HCT116 (cell line): ENCODE measurements around the gene MIF. TPM values are rescaled to one million over a fixed set of nuclear protein-coding genes. Genes with fewer than 3 reads are reported as not detected.

ENCODE experiments used
- ATAC-seq: fragments of 200-7000 bp; cut with Tn5 transposase; 2 replicates; pipeline ENCODE4 v1.9.1; 2020; ENCODE audit warnings: mild to moderate bottlenecking, moderate library complexity
- BruUV-seq: library from RNA; stranded (reverse); fragments of 400-500 nt; replicated peaks from 2 replicates; lab custom pipeline; 2021; lab: Mats Ljungman, UMichigan
- CTCF ChIA-PET: fragments of 300-600 bp; sonication (Branson Sonifier 250); formaldehyde crosslinking; loops from one replicate; lab custom pipeline; 2021; ENCODE audit warnings: antibody characterized with exemption; lab: Charles Lee
- POLR2A ChIA-PET: fragments of 300-600, 350-600 bp; sonication (Branson Sonifier 250); formaldehyde crosslinking; loops from one replicate; lab custom pipeline; 2021; ENCODE audit warnings: antibody characterized with exemption; lab: Charles Lee
- RAD21 ChIA-PET, 2 experiments: fragments of 300-600 bp; sonication (Branson Sonifier 250); formaldehyde crosslinking; loops; one replicate each; lab custom pipeline; 2023; ENCODE audit warnings: low total read pairs in 2 of 2; ENCODE audit not compliant: uncharacterized antibody in 2 of 2, unreplicated experiment in 2 of 2, low non-redundant PET in 1 of 2; lab: Charles Lee
- DNase-seq: peaks from one replicate; pipeline ENCODE4 v3.0.0-alpha.2; 2010; ENCODE audit warnings: low read depth, low spot score
- H2AFZ ChIP-seq: fragments of 200-600 bp; shearing (Covaris generic), sonication (generic); 2 replicates; pipeline ENCODE4 v1.6.1; 2017; ENCODE audit warnings: low read depth, mixed run types, mixed read lengths, antibody characterized with exemption, low read length; ENCODE audit not compliant: poor library complexity, severe bottlenecking
- H3K27ac ChIP-seq: 2 replicates; pipeline ENCODE4 v1.5.1; 2012; ENCODE audit warnings: low read depth, low read length
- H3K27me3 ChIP-seq: fragments of 200-600 bp; sonication (generic); 2 replicates; pipeline ENCODE4 v1.6.1; 2016; ENCODE audit warnings: mixed run types, low read length, mixed read lengths; ENCODE audit not compliant: insufficient read depth
- H3K36me3 ChIP-seq, 2 experiments: fragments of 200-500 bp in 1 of 2; fragments of 200-600 bp in 1 of 2; sonication (Bioruptor generic) in 1 of 2; sonication (generic) in 1 of 2; 2 replicates each; pipeline versions ENCODE4 v1.5.1 to v1.6.1; 2014 to 2016; ENCODE audit warnings: low read length in 2 of 2, inconsistent platforms in 1 of 2, mixed read lengths in 1 of 2, mixed run types in 1 of 2; ENCODE audit not compliant: insufficient read depth in 2 of 2, control insufficient read depth in 1 of 2
- H3K4me1 ChIP-seq, 2 experiments: fragments of 200-600 bp in 1 of 2; sonication (generic) in 1 of 2; 2 replicates each; pipeline versions ENCODE4 v1.5.1 to v1.6.1; 2012 to 2017; ENCODE audit warnings: low read length in 2 of 2, inconsistent platforms in 1 of 2, mild to moderate bottlenecking in 1 of 2, mixed read lengths in 1 of 2, mixed run types in 1 of 2, moderate library complexity in 1 of 2; ENCODE audit not compliant: insufficient read depth in 2 of 2, control insufficient read depth in 1 of 2
- H3K4me2 ChIP-seq: fragments of 200-600 bp; sonication (generic); 2 replicates; pipeline ENCODE4 v1.6.1; 2017; ENCODE audit warnings: mixed run types, low read length, mixed read lengths
- H3K4me3 ChIP-seq, 2 experiments: fragments of 200-600 bp in 1 of 2; sonication (generic) in 1 of 2; replicated peaks in 1 of 2; 2 replicates each; pipeline ENCODE4 v1.5.1; 2011 to 2016; ENCODE audit warnings: low read length in 2 of 2, control low read depth in 1 of 2, low read depth in 1 of 2, mild to moderate bottlenecking in 1 of 2, mixed read lengths in 1 of 2, mixed run types in 1 of 2
- H3K79me2 ChIP-seq: fragments of 200-600 bp; sonication (generic); 2 replicates; pipeline ENCODE4 v1.6.1; 2017; ENCODE audit warnings: mild to moderate bottlenecking, mixed run types, low read length, moderate library complexity, mixed read lengths; ENCODE audit not compliant: insufficient read depth
- H3K9ac ChIP-seq: fragments of 200-600 bp; sonication (generic); 2 replicates; pipeline ENCODE4 v1.6.1; 2016; ENCODE audit warnings: low read length, mixed read lengths
- H3K9me2 ChIP-seq: fragments of 200-600 bp; sonication (generic), shearing (Covaris generic); 2 replicates; pipeline ENCODE4 v1.6.1; 2017; ENCODE audit warnings: mixed run types, mild to moderate bottlenecking, moderate library complexity; ENCODE audit not compliant: insufficient read depth
- H3K9me3 ChIP-seq, 2 experiments: fragments of 200-500 bp in 1 of 2; fragments of 200-600 bp in 1 of 2; sonication (Bioruptor generic) in 1 of 2; sonication (generic) in 1 of 2; 2 replicates each; pipeline ENCODE4 v1.6.1; 2014 to 2017; ENCODE audit warnings: low read length in 2 of 2, mixed read lengths in 2 of 2, inconsistent platforms in 1 of 2, low read depth in 1 of 2, mild to moderate bottlenecking in 1 of 2, mixed run types in 1 of 2, moderate library complexity in 1 of 2; ENCODE audit not compliant: control insufficient read depth in 1 of 2, insufficient read depth in 1 of 2
- H4K20me1 ChIP-seq: fragments of 200-600 bp; sonication (generic), shearing (Covaris generic); 2 replicates; pipeline ENCODE4 v1.6.1; 2017; ENCODE audit warnings: mixed run types, mild to moderate bottlenecking, moderate library complexity; ENCODE audit not compliant: insufficient read depth
- CBX3 ChIP-seq: IDR thresholded peaks from 2 replicates; pipeline ENCODE4 v1.6.1; 2012; ENCODE audit warnings: low read depth
- CEBPB ChIP-seq: IDR thresholded peaks from 2 replicates; pipeline ENCODE4 v1.6.1; 2012; ENCODE audit warnings: low read depth
- EGR1 ChIP-seq: IDR thresholded peaks from 2 replicates; pipeline ENCODE4 v1.6.1; 2012; ENCODE audit warnings: low read depth
- FOSL1 ChIP-seq: IDR thresholded peaks from 2 replicates; pipeline ENCODE4 v1.6.1; 2012; ENCODE audit warnings: low read depth
- JUND ChIP-seq: IDR thresholded peaks from 2 replicates; pipeline ENCODE4 v1.6.1; 2012
- POLR2AphosphoS5 ChIP-seq: IDR thresholded peaks from 2 replicates; pipeline ENCODE4 v1.6.1; 2011; ENCODE audit warnings: mild to moderate bottlenecking, low read depth, low read length, moderate library complexity
- RAD21 ChIP-seq: IDR thresholded peaks from 2 replicates; pipeline ENCODE4 v1.6.1; 2012; ENCODE audit warnings: low read depth, mild to moderate bottlenecking
- SIN3A ChIP-seq: IDR thresholded peaks from 2 replicates; pipeline ENCODE4 v1.6.1; 2012; ENCODE audit warnings: low read depth
- SP1 ChIP-seq: IDR thresholded peaks from 2 replicates; pipeline ENCODE4 v1.6.1; 2012; ENCODE audit warnings: low read depth
- TCF7L2 ChIP-seq: IDR thresholded peaks from 2 replicates; pipeline ENCODE4 v1.7.0; 2011; ENCODE audit warnings: borderline replicate concordance, inconsistent platforms; ENCODE audit not compliant: insufficient read depth, insufficient read length; ENCODE audit errors: extremely low read depth
- YY1 ChIP-seq: IDR thresholded peaks from 2 replicates; pipeline ENCODE4 v1.6.1; 2011; ENCODE audit warnings: low read length, low read depth, moderate library complexity, mild to moderate bottlenecking; ENCODE audit not compliant: insufficient replicate concordance; ENCODE audit errors: extremely low read depth
- ZNF274 ChIP-seq: fragments of 200-500 bp; sonication (Bioruptor generic); IDR thresholded peaks from 2 replicates; pipeline ENCODE4 v1.6.1; 2014; ENCODE audit warnings: mild to moderate bottlenecking, low read depth, low read length, inconsistent platforms
- intact Hi-C: fragments of 100-400 bp; cut with micrococcal nuclease; formaldehyde crosslinking; loops from 2 replicates; pipeline ENCODE4 v1.10.0; 2022
- total RNA-seq: library from RNA; stranded (reverse); gene quantifications from one replicate; pipeline ENCODE4 v1.2.1, GENCODE V29; 2021; ENCODE audit not compliant: unreplicated experiment
- TF ChIP-seq, protein P1 (sequence below): IDR thresholded peaks from 2 replicates; pipeline ENCODE4 v1.6.1; 2012; ENCODE audit warnings: low read depth

Gene MIF
- total RNA-seq, 1 experiment from 2014 or later, result 1,511 TPM

DNA sequence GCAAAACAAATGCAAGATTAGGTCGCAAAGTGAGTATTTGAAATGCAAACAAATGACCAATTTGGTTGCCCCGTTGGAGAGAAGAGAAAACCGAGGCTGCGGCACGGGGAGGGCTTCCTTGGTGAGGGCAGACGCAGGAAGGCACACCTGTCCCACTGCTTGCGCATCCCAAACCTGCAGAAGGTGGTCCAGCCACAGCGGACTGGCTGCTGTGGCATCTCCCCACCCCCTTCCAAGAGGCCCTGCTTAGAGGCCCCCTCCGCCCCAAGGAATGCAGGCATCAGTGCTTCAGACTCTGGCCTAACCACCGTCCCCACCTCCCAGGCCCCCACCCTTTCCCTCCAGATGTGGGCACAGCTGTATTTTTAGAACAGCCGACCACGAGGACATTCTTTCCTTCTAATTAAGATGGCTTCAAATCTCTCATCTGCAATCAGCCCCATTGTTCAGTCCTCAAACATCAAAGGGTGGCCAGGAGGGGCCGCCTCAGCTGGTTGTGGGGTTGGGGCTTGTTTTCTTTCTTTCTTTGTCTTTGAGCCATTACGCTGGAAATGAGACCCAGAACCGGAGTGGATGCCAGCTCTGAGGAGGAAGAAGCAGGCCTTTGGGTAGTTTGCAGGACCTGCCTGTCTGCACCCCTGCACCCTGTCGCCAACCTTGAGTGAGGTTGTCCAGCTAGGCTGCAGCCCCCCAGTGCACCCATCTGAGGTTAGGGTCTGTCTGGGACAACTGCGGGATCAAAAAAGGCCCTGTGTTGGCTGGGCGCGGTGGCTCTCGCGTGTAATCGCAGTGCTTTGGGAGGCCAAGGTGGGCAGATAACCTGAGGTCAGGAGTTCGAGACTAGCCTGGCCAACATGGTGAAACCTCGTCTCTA, 46.0 kb upstream of the MIF start:
- H3K27me3 ChIP-seq, result no peaks in the 10 kb centered on the region
- H3K4me1 ChIP-seq, result peaks cover 2 to 12% of the 10 kb centered on the region in 2 experiments; a peak in 2 of 4 replicates
- H3K4me3 ChIP-seq, result no peak overlapping the region
- H3K9ac ChIP-seq, result no peak overlapping the region
- ATAC-seq (no peak), DNase-seq (no peak)
- ChIA-PET CTCF (interaction anchor here (1.1 kb wide), 1 partner anchor 9 kb away, joined by 3 read pairs; the partner anchor contains the start of gene SLC2A11), POLR2A (no interaction called here), RAD21 (no interaction called here)
- H3K27ac ChIP-seq, result no peak overlapping the region
- H3K9me2 ChIP-seq, result no peaks in the 10 kb centered on the region
- intact Hi-C loops, result loop anchor here (5.0 to 10.0 kb wide), 3 partner anchors 81 to 533 kb away; partner anchors contain the start of gene CHCHD10
- no peak overlapping the region for H2AFZ ChIP-seq
- BruUV-seq, result no TSS peak
- H4K20me1 ChIP-seq, result no peaks in the 10 kb centered on the region
- H3K79me2 ChIP-seq, result no peaks in the 10 kb centered on the region
- H3K4me2 ChIP-seq, result no peak overlapping the region
- H3K9me3 ChIP-seq, result no peaks in the 10 kb centered on the region
- TF ChIP-seq POLR2AphosphoS5, result no peak
- no peak for TF ChIP-seq JUND
- no peak for TF ChIP-seq FOSL1
- TF ChIP-seq, protein P1, sequence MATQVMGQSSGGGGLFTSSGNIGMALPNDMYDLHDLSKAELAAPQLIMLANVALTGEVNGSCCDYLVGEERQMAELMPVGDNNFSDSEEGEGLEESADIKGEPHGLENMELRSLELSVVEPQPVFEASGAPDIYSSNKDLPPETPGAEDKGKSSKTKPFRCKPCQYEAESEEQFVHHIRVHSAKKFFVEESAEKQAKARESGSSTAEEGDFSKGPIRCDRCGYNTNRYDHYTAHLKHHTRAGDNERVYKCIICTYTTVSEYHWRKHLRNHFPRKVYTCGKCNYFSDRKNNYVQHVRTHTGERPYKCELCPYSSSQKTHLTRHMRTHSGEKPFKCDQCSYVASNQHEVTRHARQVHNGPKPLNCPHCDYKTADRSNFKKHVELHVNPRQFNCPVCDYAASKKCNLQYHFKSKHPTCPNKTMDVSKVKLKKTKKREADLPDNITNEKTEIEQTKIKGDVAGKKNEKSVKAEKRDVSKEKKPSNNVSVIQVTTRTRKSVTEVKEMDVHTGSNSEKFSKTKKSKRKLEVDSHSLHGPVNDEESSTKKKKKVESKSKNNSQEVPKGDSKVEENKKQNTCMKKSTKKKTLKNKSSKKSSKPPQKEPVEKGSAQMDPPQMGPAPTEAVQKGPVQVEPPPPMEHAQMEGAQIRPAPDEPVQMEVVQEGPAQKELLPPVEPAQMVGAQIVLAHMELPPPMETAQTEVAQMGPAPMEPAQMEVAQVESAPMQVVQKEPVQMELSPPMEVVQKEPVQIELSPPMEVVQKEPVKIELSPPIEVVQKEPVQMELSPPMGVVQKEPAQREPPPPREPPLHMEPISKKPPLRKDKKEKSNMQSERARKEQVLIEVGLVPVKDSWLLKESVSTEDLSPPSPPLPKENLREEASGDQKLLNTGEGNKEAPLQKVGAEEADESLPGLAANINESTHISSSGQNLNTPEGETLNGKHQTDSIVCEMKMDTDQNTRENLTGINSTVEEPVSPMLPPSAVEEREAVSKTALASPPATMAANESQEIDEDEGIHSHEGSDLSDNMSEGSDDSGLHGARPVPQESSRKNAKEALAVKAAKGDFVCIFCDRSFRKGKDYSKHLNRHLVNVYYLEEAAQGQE, result no peak
- no peak for TF ChIP-seq TCF7L2
- no peak for TF ChIP-seq SIN3A
- TF ChIP-seq ZNF274, result no peak
- TF ChIP-seq EGR1, result no peak
- no peak for TF ChIP-seq CEBPB
- no peak for TF ChIP-seq CBX3
- no peak for TF ChIP-seq YY1
- no peak for TF ChIP-seq SP1
- TF ChIP-seq RAD21, result no peak
- no peaks in the 10 kb centered on the region for H3K36me3 ChIP-seq
